ENCODE measurements around the gene SMARCA2. TPM values are rescaled to one million over a fixed set of nuclear protein-coding genes. Genes with fewer than 3 reads are reported as not detected.

The SMARCA2 gene
- total and polyA plus RNA-seq, 2 donors (not counting 1 experiment from before 2014, with no cell fraction given) = 75.3 to 250 TPM

DNA sequence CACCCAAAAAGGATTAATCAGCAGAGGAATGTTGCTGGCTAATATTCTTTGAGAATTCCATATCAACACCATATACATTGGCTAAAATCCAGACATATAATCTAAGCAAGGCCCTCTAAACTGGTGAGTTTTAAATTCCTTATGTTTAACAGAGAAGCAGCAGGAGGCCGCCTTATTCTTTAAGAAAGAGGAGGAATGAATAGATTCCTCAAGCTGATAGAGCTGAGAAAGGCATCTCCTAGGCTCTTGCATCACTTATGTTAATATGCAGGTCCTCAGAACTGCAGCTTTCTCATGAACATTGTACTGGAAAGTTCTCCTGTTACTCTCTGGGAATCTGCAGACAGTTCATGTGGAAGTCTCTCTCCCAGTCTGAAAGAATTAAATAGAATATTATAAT is 20.1 kb upstream of the SMARCA2 start:
- DNase-seq = no peak
- ATAC-seq (ENCODE audit: low read depth) = no peak
- Mint-ChIP-seq H3K9me3 (ENCODE audit: insufficient read depth) (no peaks in the 10 kb centered on the region), H3K27me3 (peaks cover 18% of the 10 kb centered on the region), H3K4me3 (no peak overlapping the region), H3K27ac (no peak overlapping the region), H3K4me1 (peaks cover 3% of the 10 kb centered on the region)
- Histone ChIP-seq H3K27ac (ENCODE audit: low read length in 2 of 2) (no peak overlapping the region), H3K9me3 (ENCODE audit: control extremely low read depth in 1 of 3, control insufficient read depth in 2 of 3, insufficient read depth in 1 of 3, low read length in 2 of 3) (no peaks in the 10 kb centered on the region), H2AFZ (ENCODE audit: insufficient read depth, low read depth, low read length, poor library complexity, severe bottlenecking) (no peak overlapping the region), H4K20me1 (ENCODE audit: control insufficient read depth, insufficient read depth, low read length, poor library complexity, severe bottlenecking) (no peaks in the 10 kb centered on the region), H3K9ac (ENCODE audit: low read length) (no peak overlapping the region), H3K79me2 (ENCODE audit: control insufficient read depth, insufficient read depth, low read length) (no peaks in the 10 kb centered on the region), H3K4me3 (ENCODE audit: control extremely low read depth in 1 of 5, extremely low read depth in 1 of 5, insufficient read depth in 1 of 5, low read depth in 2 of 5, low read length in 4 of 5) (no peak overlapping the region), H3K4me1 (ENCODE audit: control insufficient read depth in 2 of 2, insufficient read depth in 2 of 2, low read length in 2 of 2) (peaks cover under 1 to 2% of the 10 kb centered on the region in 2 donors), H3K27me3 (replicated peaks in 1 of 4; ENCODE audit: control extremely low read depth in 1 of 4, control insufficient read depth in 3 of 4, insufficient read depth in 4 of 4, low read length in 3 of 4) (no peaks in the 10 kb centered on the region), H3K36me3 (replicated peaks in 1 of 2; ENCODE audit: control extremely low read depth in 1 of 2, control insufficient read depth in 1 of 2, extremely low read depth in 1 of 2, insufficient read depth in 2 of 2, low read length in 1 of 2) (no peaks in the 10 kb centered on the region), H3K4me2 (replicated peaks; ENCODE audit: low read depth, low read length, poor library complexity, severe bottlenecking) (no peak overlapping the region)
- ChIA-PET CTCF (no interaction called here), POLR2A (no interaction called here)
- intact Hi-C loops (cut with micrococcal nuclease) = no loop called here
- no peak for TF ChIP-seq EZH2 (IDR thresholded peaks at IDR 0.05; ENCODE audit: borderline replicate concordance, insufficient read depth, low read depth, low read length, poor library complexity, severe bottlenecking)
- TF ChIP-seq, protein P1, sequence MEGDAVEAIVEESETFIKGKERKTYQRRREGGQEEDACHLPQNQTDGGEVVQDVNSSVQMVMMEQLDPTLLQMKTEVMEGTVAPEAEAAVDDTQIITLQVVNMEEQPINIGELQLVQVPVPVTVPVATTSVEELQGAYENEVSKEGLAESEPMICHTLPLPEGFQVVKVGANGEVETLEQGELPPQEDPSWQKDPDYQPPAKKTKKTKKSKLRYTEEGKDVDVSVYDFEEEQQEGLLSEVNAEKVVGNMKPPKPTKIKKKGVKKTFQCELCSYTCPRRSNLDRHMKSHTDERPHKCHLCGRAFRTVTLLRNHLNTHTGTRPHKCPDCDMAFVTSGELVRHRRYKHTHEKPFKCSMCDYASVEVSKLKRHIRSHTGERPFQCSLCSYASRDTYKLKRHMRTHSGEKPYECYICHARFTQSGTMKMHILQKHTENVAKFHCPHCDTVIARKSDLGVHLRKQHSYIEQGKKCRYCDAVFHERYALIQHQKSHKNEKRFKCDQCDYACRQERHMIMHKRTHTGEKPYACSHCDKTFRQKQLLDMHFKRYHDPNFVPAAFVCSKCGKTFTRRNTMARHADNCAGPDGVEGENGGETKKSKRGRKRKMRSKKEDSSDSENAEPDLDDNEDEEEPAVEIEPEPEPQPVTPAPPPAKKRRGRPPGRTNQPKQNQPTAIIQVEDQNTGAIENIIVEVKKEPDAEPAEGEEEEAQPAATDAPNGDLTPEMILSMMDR (IDR thresholded peaks at IDR 0.05) = no peak
- no CpG with 5 or more reads among the region's 1 CpG for WGBS (ENCODE audit: insufficient coverage)

- H3K9me3 ChIP-seq (ENCODE audit: control extremely low read depth in 1 of 3, control insufficient read depth in 2 of 3, insufficient read depth in 1 of 3, low read length in 2 of 3) = no peaks in the 10 kb centered on the region
- no peak overlapping the region for H3K4me3 ChIP-seq (ENCODE audit: control extremely low read depth in 1 of 5, extremely low read depth in 1 of 5, insufficient read depth in 1 of 5, low read depth in 2 of 5, low read length in 4 of 5)
- peaks cover 7 to 8% of the 10 kb centered on the region in 2 donors for H3K4me1 ChIP-seq (ENCODE audit: control insufficient read depth in 2 of 2, insufficient read depth in 2 of 2, low read length in 2 of 2)
- H3K27ac ChIP-seq (ENCODE audit: low read length in 2 of 2) = no peak overlapping the region
- H3K79me2 ChIP-seq (ENCODE audit: control insufficient read depth, insufficient read depth, low read length) = no peaks in the 10 kb centered on the region
- TF ChIP-seq, protein P1 (IDR thresholded peaks at IDR 0.05) = no peak
- TF ChIP-seq EZH2 (IDR thresholded peaks at IDR 0.05; ENCODE audit: borderline replicate concordance, insufficient read depth, low read depth, low read length, poor library complexity, severe bottlenecking) = no peak
- Mint-ChIP-seq H3K27ac (no peak overlapping the region), H3K9me3 (ENCODE audit: insufficient read depth) (peaks cover 4% of the 10 kb centered on the region), H3K27me3 (peaks cover 18% of the 10 kb centered on the region), H3K4me3 (no peak overlapping the region), H3K4me1 (peaks cover 9% of the 10 kb centered on the region)
- H3K27me3 ChIP-seq (replicated peaks in 1 of 4; ENCODE audit: control extremely low read depth in 1 of 4, control insufficient read depth in 3 of 4, insufficient read depth in 4 of 4, low read length in 3 of 4) = no peaks in the 10 kb centered on the region
- no peaks in the 10 kb centered on the region for H4K20me1 ChIP-seq (ENCODE audit: control insufficient read depth, insufficient read depth, low read length, poor library complexity, severe bottlenecking)
- ATAC-seq (ENCODE audit: low read depth) (no peak), DNase-seq (no peak)
- ChIA-PET POLR2A (no interaction called here), CTCF (no interaction called here)
- intact Hi-C loops (cut with micrococcal nuclease) = no loop called here
- no peak overlapping the region for H3K9ac ChIP-seq (ENCODE audit: low read length)
- WGBS (ENCODE audit: insufficient coverage) = 100% methylated on average over 3 of the region's 6 CpGs
- no peaks in the 10 kb centered on the region for H3K36me3 ChIP-seq (replicated peaks in 1 of 2; ENCODE audit: control extremely low read depth in 1 of 2, control insufficient read depth in 1 of 2, extremely low read depth in 1 of 2, insufficient read depth in 2 of 2, low read length in 1 of 2)
- H3K4me2 ChIP-seq (replicated peaks; ENCODE audit: low read depth, low read length, poor library complexity, severe bottlenecking) = no peak overlapping the region
- H2AFZ ChIP-seq (ENCODE audit: insufficient read depth, low read depth, low read length, poor library complexity, severe bottlenecking) = no peak overlapping the region
These were observed 19.0 kb upstream of the SMARCA2 start for GRCh38 chr9:1996156-1996555.
